Measurements from ENCODE around the gene MEX3D. TPM values are rescaled to one million over a fixed set of nuclear protein-coding genes. Genes with fewer than 3 reads are reported as not detected.

Gene MEX3D
- total RNA-seq, 1 donor: 47.0 TPM

DNA sequence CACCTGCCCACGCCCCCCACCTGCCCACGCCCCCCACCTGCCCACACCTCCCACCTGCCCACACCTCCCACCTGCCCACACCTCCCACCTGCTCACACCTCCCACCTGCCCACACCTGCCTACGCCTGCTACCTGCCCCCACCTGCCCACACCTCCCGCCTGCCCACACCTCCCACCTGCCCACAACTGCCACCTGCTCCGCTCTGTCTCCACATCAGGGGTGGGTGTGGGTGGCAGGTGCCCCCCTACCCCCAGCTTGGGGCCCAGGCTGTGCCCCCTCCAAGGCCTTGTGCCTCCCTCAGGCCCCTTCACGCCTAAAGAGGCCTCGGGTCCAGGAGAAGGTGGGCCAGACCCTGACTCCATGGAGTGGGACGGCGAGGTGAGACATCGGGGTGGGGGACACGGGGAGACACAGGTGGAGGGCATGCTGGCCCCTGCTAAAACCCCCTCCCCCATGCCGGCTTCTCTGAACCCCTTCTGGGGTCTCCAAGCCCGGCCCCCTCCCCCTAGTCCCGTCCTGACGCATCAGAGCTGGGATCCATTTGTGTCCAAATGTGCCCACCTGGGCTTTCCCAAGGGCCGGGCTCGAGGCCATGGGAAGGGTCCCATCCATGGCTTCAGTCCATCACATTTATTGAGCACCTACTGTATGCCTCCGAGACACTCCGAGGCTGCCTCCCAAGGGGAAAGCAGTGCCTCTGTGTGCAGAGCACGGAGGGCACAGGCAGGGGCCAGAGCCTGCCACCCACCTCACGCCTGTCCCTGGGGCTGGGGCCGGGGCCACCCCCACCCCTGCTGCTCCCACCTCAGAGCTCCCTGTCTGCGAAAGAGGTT, 39.3 kb downstream of the MEX3D start:
- Histone ChIP-seq H3K4me2 (ENCODE audit: insufficient read depth, low read length) (no peak overlapping the region), H2AFZ (ENCODE audit: low read length) (no peak overlapping the region), H3K36me3 (ENCODE audit: insufficient read depth, low read length) (no peaks in the 10 kb centered on the region), H3K4me3 (ENCODE audit: insufficient read depth, low read length) (no peak overlapping the region), H4K20me1 (ENCODE audit: insufficient read depth, low read length) (no peaks in the 10 kb centered on the region), H3K27me3 (ENCODE audit: insufficient read depth, low read length) (peaks cover 18% of the 10 kb centered on the region), H3K9me3 (ENCODE audit: low read depth, low read length) (no peaks in the 10 kb centered on the region), H3K4me1 (ENCODE audit: insufficient read depth, low read length) (no peaks in the 10 kb centered on the region), H3K79me2 (ENCODE audit: insufficient read depth, low read length) (no peaks in the 10 kb centered on the region), H3K27ac (ENCODE audit: low read depth, low read length) (no peak overlapping the region)
- TF ChIP-seq, protein P1, sequence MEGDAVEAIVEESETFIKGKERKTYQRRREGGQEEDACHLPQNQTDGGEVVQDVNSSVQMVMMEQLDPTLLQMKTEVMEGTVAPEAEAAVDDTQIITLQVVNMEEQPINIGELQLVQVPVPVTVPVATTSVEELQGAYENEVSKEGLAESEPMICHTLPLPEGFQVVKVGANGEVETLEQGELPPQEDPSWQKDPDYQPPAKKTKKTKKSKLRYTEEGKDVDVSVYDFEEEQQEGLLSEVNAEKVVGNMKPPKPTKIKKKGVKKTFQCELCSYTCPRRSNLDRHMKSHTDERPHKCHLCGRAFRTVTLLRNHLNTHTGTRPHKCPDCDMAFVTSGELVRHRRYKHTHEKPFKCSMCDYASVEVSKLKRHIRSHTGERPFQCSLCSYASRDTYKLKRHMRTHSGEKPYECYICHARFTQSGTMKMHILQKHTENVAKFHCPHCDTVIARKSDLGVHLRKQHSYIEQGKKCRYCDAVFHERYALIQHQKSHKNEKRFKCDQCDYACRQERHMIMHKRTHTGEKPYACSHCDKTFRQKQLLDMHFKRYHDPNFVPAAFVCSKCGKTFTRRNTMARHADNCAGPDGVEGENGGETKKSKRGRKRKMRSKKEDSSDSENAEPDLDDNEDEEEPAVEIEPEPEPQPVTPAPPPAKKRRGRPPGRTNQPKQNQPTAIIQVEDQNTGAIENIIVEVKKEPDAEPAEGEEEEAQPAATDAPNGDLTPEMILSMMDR (IDR thresholded peaks at IDR 0.05; ENCODE audit: extremely low read depth, low read depth, low read length): no peak
- peak; percentile 76 for DNase-seq (ENCODE audit: insufficient read length, low spot score, missing footprints)

DNA sequence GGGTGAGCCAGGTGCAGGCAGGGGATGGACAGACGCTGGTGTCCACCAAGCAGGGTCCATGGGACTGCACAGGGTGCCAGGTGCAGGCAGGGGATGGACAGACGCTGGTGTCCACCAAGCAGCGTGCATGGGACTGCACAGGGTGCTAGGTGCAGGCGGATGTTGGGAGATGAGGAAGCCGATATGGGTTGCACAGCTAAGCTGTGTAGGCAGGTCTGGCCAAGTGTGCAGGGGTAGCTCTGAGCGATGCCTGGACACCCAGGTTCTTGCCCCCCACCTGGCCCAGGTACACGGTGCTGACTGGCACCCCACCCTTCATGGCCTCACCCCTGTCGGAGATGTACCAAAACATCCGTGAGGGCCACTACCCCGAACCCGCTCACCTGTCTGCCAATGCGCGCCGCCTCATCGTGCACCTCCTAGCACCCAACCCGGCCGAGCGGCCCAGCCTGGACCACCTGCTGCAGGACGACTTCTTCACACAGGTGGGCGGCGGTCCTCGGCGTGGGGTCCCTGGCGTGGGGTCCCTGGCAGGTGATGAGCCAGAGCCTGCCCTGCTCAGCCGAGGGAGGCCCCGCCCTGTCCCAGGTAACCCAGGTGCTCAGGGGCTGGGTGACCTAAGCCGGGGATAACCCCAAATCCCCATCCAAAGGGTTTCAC, 40.3 kb downstream of the MEX3D start:
- H3K4me3 ChIP-seq (ENCODE audit: insufficient read depth, low read length): no peak overlapping the region

GRCh38 chr19:1526979-1527649, 41.0 kb downstream of the MEX3D start:
- Histone ChIP-seq H3K79me2 (ENCODE audit: insufficient read depth, low read length) (no peaks in the 10 kb centered on the region), H4K20me1 (ENCODE audit: insufficient read depth, low read length) (no peaks in the 10 kb centered on the region), H3K9me3 (ENCODE audit: low read depth, low read length) (no peaks in the 10 kb centered on the region), H3K4me3 (ENCODE audit: insufficient read depth, low read length) (no peak overlapping the region), H3K27me3 (ENCODE audit: insufficient read depth, low read length) (peaks cover 31% of the 10 kb centered on the region), H2AFZ (ENCODE audit: low read length) (no peak overlapping the region), H3K4me1 (ENCODE audit: insufficient read depth, low read length) (no peaks in the 10 kb centered on the region), H3K27ac (ENCODE audit: low read depth, low read length) (no peak overlapping the region), H3K4me2 (ENCODE audit: insufficient read depth, low read length) (no peak overlapping the region), H3K36me3 (ENCODE audit: insufficient read depth, low read length) (no peaks in the 10 kb centered on the region)
- peak; percentile 47 for DNase-seq (ENCODE audit: insufficient read length, low spot score, missing footprints)
- TF ChIP-seq, protein P1 (IDR thresholded peaks at IDR 0.05; ENCODE audit: extremely low read depth, low read depth, low read length): no peak

More for the DNA sequence above, 40.3 kb downstream of the MEX3D start:
- H3K27ac ChIP-seq (ENCODE audit: low read depth, low read length): no peak overlapping the region
- DNase-seq (ENCODE audit: insufficient read length, low spot score, missing footprints): peak; percentile 86
- no peaks in the 10 kb centered on the region for H3K36me3 ChIP-seq (ENCODE audit: insufficient read depth, low read length)
- H3K9me3 ChIP-seq (ENCODE audit: low read depth, low read length): no peaks in the 10 kb centered on the region
- no peaks in the 10 kb centered on the region for H4K20me1 ChIP-seq (ENCODE audit: insufficient read depth, low read length)
- no peaks in the 10 kb centered on the region for H3K4me1 ChIP-seq (ENCODE audit: insufficient read depth, low read length)
- H3K4me2 ChIP-seq (ENCODE audit: insufficient read depth, low read length): no peak overlapping the region
- TF ChIP-seq, protein P1 (IDR thresholded peaks at IDR 0.05; ENCODE audit: extremely low read depth, low read depth, low read length): no peak
- H2AFZ ChIP-seq (ENCODE audit: low read length): no peak overlapping the region
- peaks cover 27% of the 10 kb centered on the region for H3K27me3 ChIP-seq (ENCODE audit: insufficient read depth, low read length)
- no peaks in the 10 kb centered on the region for H3K79me2 ChIP-seq (ENCODE audit: insufficient read depth, low read length)

Data from osteoblast (primary cell).